HEK293 (cell line): ENCODE data around the gene GALNT9.

ENCODE experiments used
- CTCF ChIA-PET: fragments of 350-600 bp; formaldehyde crosslinking; extraction: SDS; loops from one replicate; lab custom pipeline; 2021; ENCODE audit warnings: antibody characterized with exemption; lab: Yijun Ruan, JAX
- POLR2A ChIA-PET: fragments of 300-600 bp; formaldehyde crosslinking; extraction: SDS; loops from one replicate; lab custom pipeline; 2020; ENCODE audit warnings: antibody characterized with exemption, inconsistent platforms; lab: Yijun Ruan, JAX
- H3K27ac ChIP-seq: fragments of 200-500 bp; sonication (Bioruptor generic); 2 replicates; pipeline ENCODE4 v1.5.1; 2014; ENCODE audit warnings: low read depth, low read length, control low read depth, inconsistent platforms; ENCODE audit errors: extremely low read depth
- H3K36me3 ChIP-seq, 2 experiments: fragments of 200-500 bp in 1 of 2; sonication (Bioruptor generic) in 1 of 2; 1 replicate in 1 of 2; 2 replicates in 1 of 2; pipeline ENCODE4 v1.5.1; 2014 to 2017; ENCODE audit warnings: inconsistent platforms in 2 of 2, low read length in 2 of 2; ENCODE audit not compliant: control insufficient read depth in 2 of 2, insufficient read depth in 1 of 2
- H3K4me1 ChIP-seq: fragments of 200-500 bp; sonication (Bioruptor generic); 2 replicates; pipeline ENCODE4 v1.5.1; 2014; ENCODE audit warnings: mild to moderate bottlenecking, low read length, inconsistent platforms; ENCODE audit not compliant: control insufficient read depth, insufficient read depth
- H3K4me3 ChIP-seq: 2 replicates; pipeline ENCODE4 v1.5.1; 2011; ENCODE audit warnings: low read depth, mild to moderate bottlenecking, control low read depth, low read length, moderate library complexity
- H3K9me3 ChIP-seq: fragments of 200-500 bp; sonication (Bioruptor generic); 2 replicates; pipeline ENCODE4 v1.5.1; 2014; ENCODE audit warnings: low read depth, low read length, inconsistent platforms; ENCODE audit not compliant: control insufficient read depth, insufficient read depth
- HOXC10 ChIP-seq: sonication (generic); formaldehyde crosslinking; IDR thresholded peaks from 2 replicates; pipeline ENCODE4 v1.8.1; 2023; ENCODE audit warnings: mild to moderate bottlenecking, missing genetic modification reagents
- HOXD13 ChIP-seq: sonication (generic); formaldehyde crosslinking; IDR thresholded peaks from 2 replicates; pipeline ENCODE4 v1.8.0; 2022; ENCODE audit warnings: missing genetic modification reagents, borderline replicate concordance
- KLF8 ChIP-seq: fragments of 450-650 bp; formaldehyde crosslinking; IDR thresholded peaks from 2 replicates; pipeline ENCODE4 v1.5.1; 2016; ENCODE audit warnings: missing biosample characterization, missing genetic modification characterization
- KLF9 ChIP-seq: fragments of 450-650 bp; formaldehyde crosslinking; IDR thresholded peaks from 2 replicates; pipeline ENCODE4 v1.5.1; 2016; ENCODE audit warnings: missing biosample characterization, missing genetic modification characterization, low read depth
- SCRT1 ChIP-seq: fragments of 450-650 bp; formaldehyde crosslinking; IDR thresholded peaks from 2 replicates; pipeline ENCODE4 v1.5.1; 2016; ENCODE audit warnings: missing biosample characterization, missing genetic modification characterization, borderline replicate concordance
- SP7 ChIP-seq: fragments of 450-650 bp; formaldehyde crosslinking; IDR thresholded peaks from 2 replicates; pipeline ENCODE4 v1.5.1; 2016; ENCODE audit warnings: missing biosample characterization, missing genetic modification characterization
- TRIM28 ChIP-seq: IDR thresholded peaks from 2 replicates; pipeline ENCODE4 v1.6.1; 2011; ENCODE audit warnings: low read length, control low read depth, borderline replicate concordance
- WT1 ChIP-seq: fragments of 450-650 bp; formaldehyde crosslinking; IDR thresholded peaks from 2 replicates; pipeline ENCODE4 v1.5.1; 2016; ENCODE audit warnings: missing biosample characterization, missing genetic modification characterization
- ZNF121 ChIP-seq: fragments of 450-650 bp; formaldehyde crosslinking; IDR thresholded peaks from 2 replicates; pipeline ENCODE4 v1.5.1; 2016; ENCODE audit warnings: missing biosample characterization, missing genetic modification characterization
- ZNF211 ChIP-seq: fragments of 450-650 bp; formaldehyde crosslinking; IDR thresholded peaks from 2 replicates; pipeline ENCODE4 v1.5.1; 2016; ENCODE audit warnings: low read depth, missing biosample characterization, missing genetic modification characterization
- ZNF324 ChIP-seq: fragments of 450-650 bp; formaldehyde crosslinking; IDR thresholded peaks from 2 replicates; pipeline ENCODE4 v1.5.1; 2016; ENCODE audit warnings: missing biosample characterization, missing genetic modification characterization
- ZNF529 ChIP-seq: fragments of 450-650 bp; formaldehyde crosslinking; IDR thresholded peaks from 2 replicates; pipeline ENCODE4 v1.5.1; 2017; ENCODE audit warnings: missing genetic modification characterization, missing biosample characterization; ENCODE audit not compliant: insufficient replicate concordance
- ZNF555 ChIP-seq: fragments of 450-650 bp; formaldehyde crosslinking; conservative IDR thresholded peaks from 2 replicates; pipeline ENCODE4 v1.5.1; 2017; ENCODE audit warnings: missing biosample characterization, mild to moderate bottlenecking, missing genetic modification characterization, inconsistent platforms
- ZNF768 ChIP-seq: fragments of 450-650 bp; formaldehyde crosslinking; IDR thresholded peaks from 2 replicates; pipeline ENCODE4 v1.5.1; 2018; ENCODE audit warnings: missing biosample characterization, mild to moderate bottlenecking, missing genetic modification characterization
- TF ChIP-seq, protein P1 (sequence below): fragments of 450-650 bp; formaldehyde crosslinking; IDR thresholded peaks from 2 replicates; pipeline ENCODE4 v1.5.1; 2016; ENCODE audit warnings: missing biosample characterization, missing genetic modification characterization
- TF ChIP-seq, protein P2 (sequence below): fragments of 450-650 bp; IDR thresholded peaks from 2 replicates; pipeline ENCODE4 v1.5.1; 2018; ENCODE audit warnings: missing biosample characterization, mild to moderate bottlenecking, missing genetic modification characterization
- TF ChIP-seq, protein P3 (sequence below): fragments of 450-650 bp; formaldehyde crosslinking; IDR thresholded peaks from 2 replicates; pipeline ENCODE4 v1.5.1; 2016; ENCODE audit warnings: missing biosample characterization, missing genetic modification characterization
- TF ChIP-seq, protein P4 (sequence below): fragments of 450-650 bp; formaldehyde crosslinking; IDR thresholded peaks from 2 replicates; pipeline ENCODE4 v1.5.1; 2017; ENCODE audit warnings: missing biosample characterization, missing genetic modification characterization

GALNT9 gene

DNA sequence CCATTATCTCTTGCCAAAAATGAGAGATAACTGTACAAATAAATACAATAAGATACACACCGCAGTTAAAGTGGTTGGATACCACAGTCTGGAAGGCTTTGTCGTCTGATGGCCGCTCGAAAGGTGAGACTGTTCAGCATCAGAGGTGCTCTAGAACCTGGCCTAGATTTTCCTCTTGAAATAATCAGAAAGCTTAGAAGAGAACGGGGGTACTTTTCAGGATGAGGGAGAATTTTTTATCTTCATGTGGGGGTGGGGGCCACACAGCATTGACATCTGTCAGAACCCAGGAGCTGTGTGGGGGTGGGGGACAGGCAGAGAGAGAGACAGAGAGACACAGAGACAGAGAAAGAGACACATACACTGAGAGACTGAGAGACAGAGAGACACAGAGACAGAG lies 90.5 kb downstream of the GALNT9 start:
- no peaks in the 10 kb centered on the region for H3K36me3 ChIP-seq

DNA sequence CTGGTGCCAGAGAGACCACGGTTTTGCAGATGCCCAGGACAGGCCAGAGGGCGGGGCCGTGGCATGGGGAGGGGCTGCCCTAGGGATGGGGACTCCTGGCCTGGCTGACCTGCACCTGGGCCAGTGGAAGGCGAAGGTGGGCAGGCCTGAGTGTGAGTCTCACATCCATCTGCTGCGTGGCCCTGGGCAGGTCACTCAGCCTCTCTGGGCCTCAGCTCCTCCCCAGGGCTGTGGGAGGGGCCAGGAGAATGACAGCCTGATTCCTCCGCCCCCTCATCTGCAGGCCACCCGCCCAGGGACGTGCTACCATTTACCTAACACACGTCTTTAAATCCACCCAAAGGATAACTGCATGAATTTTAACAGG lies 90.9 kb downstream of the GALNT9 start:
- Histone ChIP-seq H3K27ac (no peak overlapping the region), H3K4me1 (no peaks in the 10 kb centered on the region), H3K4me3 (no peak overlapping the region), H3K36me3 (no peaks in the 10 kb centered on the region), H3K9me3 (no peaks in the 10 kb centered on the region)
- TF ChIP-seq KLF9 (tag by site-specific recombination): 0 out of 2 replicates have a peak, but pooled peaks have one; percentile 15
- TF ChIP-seq ZNF768 (tag by site-specific recombination): peak; percentile 85; the same call in 1 of the 2 replicates
- no peak for TF ChIP-seq HOXD13
- no peak for TF ChIP-seq ZNF121 (tag by site-specific recombination)
- no peak for TF ChIP-seq HOXC10
- TF ChIP-seq, protein P1, sequence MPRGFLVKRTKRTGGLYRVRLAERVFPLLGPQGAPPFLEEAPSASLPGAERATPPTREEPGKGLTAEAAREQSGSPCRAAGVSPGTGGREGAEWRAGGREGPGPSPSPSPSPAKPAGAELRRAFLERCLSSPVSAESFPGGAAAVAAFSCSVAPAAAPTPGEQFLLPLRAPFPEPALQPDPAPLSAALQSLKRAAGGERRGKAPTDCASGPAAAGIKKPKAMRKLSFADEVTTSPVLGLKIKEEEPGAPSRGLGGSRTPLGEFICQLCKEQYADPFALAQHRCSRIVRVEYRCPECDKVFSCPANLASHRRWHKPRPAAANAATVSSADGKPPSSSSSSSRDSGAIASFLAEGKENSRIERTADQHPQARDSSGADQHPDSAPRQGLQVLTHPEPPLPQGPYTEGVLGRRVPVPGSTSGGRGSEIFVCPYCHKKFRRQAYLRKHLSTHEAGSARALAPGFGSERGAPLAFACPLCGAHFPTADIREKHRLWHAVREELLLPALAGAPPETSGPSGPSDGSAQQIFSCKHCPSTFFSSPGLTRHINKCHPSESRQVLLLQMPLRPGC (tag by site-specific recombination): no peak
- TF ChIP-seq ZNF211 (tag by site-specific recombination): no peak
- TF ChIP-seq TRIM28: no peak
- TF ChIP-seq SP7 (tag by site-specific recombination): no peak
- no peak for TF ChIP-seq WT1 (tag by site-specific recombination)
- no peak for TF ChIP-seq KLF8 (tag by site-specific recombination)
- TF ChIP-seq ZNF324 (tag by site-specific recombination): no peak
- ChIA-PET CTCF (interaction anchor here (0.5 to 0.6 kb wide), 2 partner anchors 60 to 175 kb away, joined by 3 to 4 read pairs; no protein-coding TSS in a partner anchor), POLR2A (no interaction called here)

More for the DNA sequence above, 90.5 kb downstream of the GALNT9 start:
- no peak overlapping the region for H3K27ac ChIP-seq
- ChIA-PET POLR2A (no interaction called here), CTCF (interaction anchor here (0.5 to 0.6 kb wide), 2 partner anchors 60 to 175 kb away, joined by 3 to 4 read pairs; no protein-coding TSS in a partner anchor)
- no peaks in the 10 kb centered on the region for H3K4me1 ChIP-seq
- no peak overlapping the region for H3K4me3 ChIP-seq
- TF ChIP-seq, protein P2, sequence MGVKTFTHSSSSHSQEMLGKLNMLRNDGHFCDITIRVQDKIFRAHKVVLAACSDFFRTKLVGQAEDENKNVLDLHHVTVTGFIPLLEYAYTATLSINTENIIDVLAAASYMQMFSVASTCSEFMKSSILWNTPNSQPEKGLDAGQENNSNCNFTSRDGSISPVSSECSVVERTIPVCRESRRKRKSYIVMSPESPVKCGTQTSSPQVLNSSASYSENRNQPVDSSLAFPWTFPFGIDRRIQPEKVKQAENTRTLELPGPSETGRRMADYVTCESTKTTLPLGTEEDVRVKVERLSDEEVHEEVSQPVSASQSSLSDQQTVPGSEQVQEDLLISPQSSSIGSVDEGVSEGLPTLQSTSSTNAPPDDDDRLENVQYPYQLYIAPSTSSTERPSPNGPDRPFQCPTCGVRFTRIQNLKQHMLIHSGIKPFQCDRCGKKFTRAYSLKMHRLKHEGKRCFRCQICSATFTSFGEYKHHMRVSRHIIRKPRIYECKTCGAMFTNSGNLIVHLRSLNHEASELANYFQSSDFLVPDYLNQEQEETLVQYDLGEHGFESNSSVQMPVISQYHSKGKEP (tag by site-specific recombination): no peak
- TF ChIP-seq, protein P3, sequence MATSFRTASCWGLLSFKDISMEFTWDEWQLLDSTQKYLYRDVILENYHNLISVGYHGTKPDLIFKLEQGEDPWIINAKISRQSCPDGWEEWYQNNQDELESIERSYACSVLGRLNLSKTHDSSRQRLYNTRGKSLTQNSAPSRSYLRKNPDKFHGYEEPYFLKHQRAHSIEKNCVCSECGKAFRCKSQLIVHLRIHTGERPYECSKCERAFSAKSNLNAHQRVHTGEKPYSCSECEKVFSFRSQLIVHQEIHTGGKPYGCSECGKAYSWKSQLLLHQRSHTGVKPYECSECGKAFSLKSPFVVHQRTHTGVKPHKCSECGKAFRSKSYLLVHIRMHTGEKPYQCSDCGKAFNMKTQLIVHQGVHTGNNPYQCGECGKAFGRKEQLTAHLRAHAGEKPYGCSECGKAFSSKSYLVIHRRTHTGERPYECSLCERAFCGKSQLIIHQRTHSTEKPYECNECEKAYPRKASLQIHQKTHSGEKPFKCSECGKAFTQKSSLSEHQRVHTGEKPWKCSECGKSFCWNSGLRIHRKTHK: no peak
- TF ChIP-seq ZNF529 (no peak), SCRT1 (no peak), ZNF555 (tag by site-specific recombination) (no peak)
- TF ChIP-seq, protein P4, sequence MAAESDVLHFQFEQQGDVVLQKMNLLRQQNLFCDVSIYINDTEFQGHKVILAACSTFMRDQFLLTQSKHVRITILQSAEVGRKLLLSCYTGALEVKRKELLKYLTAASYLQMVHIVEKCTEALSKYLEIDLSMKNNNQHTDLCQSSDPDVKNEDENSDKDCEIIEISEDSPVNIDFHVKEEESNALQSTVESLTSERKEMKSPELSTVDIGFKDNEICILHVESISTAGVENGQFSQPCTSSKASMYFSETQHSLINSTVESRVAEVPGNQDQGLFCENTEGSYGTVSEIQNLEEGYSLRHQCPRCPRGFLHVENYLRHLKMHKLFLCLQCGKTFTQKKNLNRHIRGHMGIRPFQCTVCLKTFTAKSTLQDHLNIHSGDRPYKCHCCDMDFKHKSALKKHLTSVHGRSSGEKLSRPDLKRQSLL (tag by site-specific recombination): no peak
- H3K9me3 ChIP-seq: no peaks in the 10 kb centered on the region
